Measurements from ENCODE around the gene CHEK2.

DNA sequence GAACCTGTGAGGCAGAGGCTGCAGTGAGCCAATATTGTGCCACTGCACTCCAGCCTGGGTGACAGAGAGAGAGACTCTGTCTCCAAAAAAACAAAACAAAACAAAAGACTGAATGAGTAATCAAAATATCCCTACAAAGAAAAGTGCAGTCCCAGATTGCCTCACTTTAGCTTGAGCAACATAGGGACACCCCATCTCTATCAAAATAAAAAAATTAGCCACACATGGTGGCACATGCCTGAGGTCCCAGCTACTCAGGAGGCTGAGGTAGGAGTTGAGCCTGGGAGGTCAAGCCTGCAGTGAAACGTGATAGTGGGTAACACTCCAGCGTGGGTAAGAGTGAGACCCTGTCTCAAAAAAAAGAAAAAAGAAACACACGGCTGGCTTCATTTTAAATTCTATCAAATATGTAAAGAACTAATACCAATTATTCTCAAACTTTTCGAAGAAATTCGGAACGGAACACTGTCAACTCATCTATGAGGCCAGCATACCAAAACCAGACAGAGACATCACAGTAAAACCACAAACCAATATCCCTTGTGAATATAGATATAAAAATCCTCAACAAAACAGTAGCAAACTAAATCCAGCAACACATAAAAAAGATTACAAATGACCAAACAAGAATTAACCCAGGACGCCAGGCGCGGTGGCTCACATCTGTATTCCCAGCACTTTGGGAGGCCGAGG lies 12.9 kb downstream of the CHEK2 start:
- TF ChIP-seq ZNF274 (IDR thresholded peaks at IDR 0.05; ENCODE audit: insufficient read depth, insufficient read length) (no peak), CREB1 (IDR thresholded peaks at IDR 0.05; ENCODE audit: low read depth) (no peak), NFXL1 (IDR thresholded peaks at IDR 0.05; ENCODE audit: borderline replicate concordance) (no peak), RBBP5 (conservative IDR thresholded peaks at IDR 0.05) (no peak), NFYB (IDR thresholded peaks at IDR 0.05; ENCODE audit: insufficient read depth, low read depth, low read length) (no peak), FOXM1 (IDR thresholded peaks at IDR 0.05; ENCODE audit: low read depth, low read length) (no peak), TCF12 (IDR thresholded peaks at IDR 0.05; ENCODE audit: low read depth, low read length) (no peak)
- TF ChIP-seq, protein P1, sequence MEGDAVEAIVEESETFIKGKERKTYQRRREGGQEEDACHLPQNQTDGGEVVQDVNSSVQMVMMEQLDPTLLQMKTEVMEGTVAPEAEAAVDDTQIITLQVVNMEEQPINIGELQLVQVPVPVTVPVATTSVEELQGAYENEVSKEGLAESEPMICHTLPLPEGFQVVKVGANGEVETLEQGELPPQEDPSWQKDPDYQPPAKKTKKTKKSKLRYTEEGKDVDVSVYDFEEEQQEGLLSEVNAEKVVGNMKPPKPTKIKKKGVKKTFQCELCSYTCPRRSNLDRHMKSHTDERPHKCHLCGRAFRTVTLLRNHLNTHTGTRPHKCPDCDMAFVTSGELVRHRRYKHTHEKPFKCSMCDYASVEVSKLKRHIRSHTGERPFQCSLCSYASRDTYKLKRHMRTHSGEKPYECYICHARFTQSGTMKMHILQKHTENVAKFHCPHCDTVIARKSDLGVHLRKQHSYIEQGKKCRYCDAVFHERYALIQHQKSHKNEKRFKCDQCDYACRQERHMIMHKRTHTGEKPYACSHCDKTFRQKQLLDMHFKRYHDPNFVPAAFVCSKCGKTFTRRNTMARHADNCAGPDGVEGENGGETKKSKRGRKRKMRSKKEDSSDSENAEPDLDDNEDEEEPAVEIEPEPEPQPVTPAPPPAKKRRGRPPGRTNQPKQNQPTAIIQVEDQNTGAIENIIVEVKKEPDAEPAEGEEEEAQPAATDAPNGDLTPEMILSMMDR (IDR thresholded peaks at IDR 0.05 in 2 of 3, conservative IDR thresholded peaks at IDR 0.05 in 1 of 3; ENCODE audit: control insufficient read depth in 2 of 3, extremely low read depth in 1 of 3, insufficient read depth in 1 of 3, low read depth in 3 of 3, low read length in 3 of 3), result no peak

Measured in GM12878 (cell line).